Adipocyte (in vitro differentiated cells): ENCODE data around the gene MAF.
A peak's percentile ranks its signal among the peaks of the same experiment; 100 is the strongest.

Source experiments
- DNase-seq: peaks from one replicate; pipeline ENCODE4 v3.0.0-alpha.2; 2015; ENCODE audit warnings: low read depth
- H3K27me3 ChIP-seq: replicated peaks from 2 replicates; pipeline ENCODE4 v1.7.0; 2013; ENCODE audit warnings: mild to moderate bottlenecking, low read length, moderate library complexity; ENCODE audit not compliant: control insufficient read depth, insufficient read depth
- H3K36me3 ChIP-seq: 2 replicates; pipeline ENCODE4 v1.7.0; 2013; ENCODE audit warnings: low read length, mild to moderate bottlenecking, moderate library complexity; ENCODE audit not compliant: control insufficient read depth, insufficient read depth, severe bottlenecking
- H3K4me1 ChIP-seq: 2 replicates; pipeline ENCODE4 v1.7.0; 2013; ENCODE audit warnings: mild to moderate bottlenecking, low read length, moderate library complexity; ENCODE audit not compliant: control insufficient read depth, insufficient read depth
- H3K4me3 ChIP-seq: 2 replicates; pipeline ENCODE4 v1.7.0; 2013; ENCODE audit warnings: mild to moderate bottlenecking, low read length, moderate library complexity
- H3K9ac ChIP-seq: 2 replicates; pipeline ENCODE4 v1.7.0; 2013; ENCODE audit warnings: mild to moderate bottlenecking, low read length, moderate library complexity
- H3K9me3 ChIP-seq: 2 replicates; pipeline ENCODE4 v1.7.0; 2013; ENCODE audit warnings: mild to moderate bottlenecking, low read length, moderate library complexity; ENCODE audit not compliant: control insufficient read depth

Gene MAF

GRCh38 chr16:79560923-79561322, 39.6 kb downstream of the MAF start:
- Histone ChIP-seq H3K4me1 (peaks cover 13% of the 10 kb centered on the region), H3K27me3 (peaks cover 9% of the 10 kb centered on the region), H3K36me3 (no peaks in the 10 kb centered on the region), H3K9ac (no peak overlapping the region), H3K4me3 (peak overlapping the region; percentile 40), H3K9me3 (no peaks in the 10 kb centered on the region)
- DNase-seq, result no peak

- DNase-seq, result no peak
- H3K9ac ChIP-seq, result no peak overlapping the region
- peaks cover 13% of the 10 kb centered on the region for H3K4me1 ChIP-seq
- H3K4me3 ChIP-seq, result peak overlapping the region; percentile 40
- no peaks in the 10 kb centered on the region for H3K9me3 ChIP-seq
- no peaks in the 10 kb centered on the region for H3K36me3 ChIP-seq
- peaks cover 9% of the 10 kb centered on the region for H3K27me3 ChIP-seq
Observed at GRCh38 chr16:79560318-79560717, 40.2 kb downstream of the MAF start.

GRCh38 chr16:79559532-79559931, 41.0 kb downstream of the MAF start:
- no peak for DNase-seq
- H3K36me3 ChIP-seq, result no peaks in the 10 kb centered on the region

GRCh38 chr16:79557421-79557820, 43.1 kb downstream of the MAF start:
- Histone ChIP-seq H3K36me3 (no peaks in the 10 kb centered on the region), H3K4me1 (peaks cover 13% of the 10 kb centered on the region), H3K4me3 (no peak overlapping the region), H3K27me3 (peaks cover 9% of the 10 kb centered on the region), H3K9me3 (no peaks in the 10 kb centered on the region), H3K9ac (no peak overlapping the region)
- DNase-seq, result no peak

More at GRCh38 chr16:79559532-79559931, 41.0 kb downstream of the MAF start:
- Histone ChIP-seq H3K9ac (no peak overlapping the region), H3K4me3 (no peak overlapping the region), H3K27me3 (peaks cover 9% of the 10 kb centered on the region), H3K4me1 (peaks cover 13% of the 10 kb centered on the region), H3K9me3 (no peaks in the 10 kb centered on the region)

GRCh38 chr16:79554912-79555311, 45.6 kb downstream of the MAF start:
- H3K9ac ChIP-seq, result no peak overlapping the region
- peaks cover 21% of the 10 kb centered on the region for H3K27me3 ChIP-seq
- H3K4me3 ChIP-seq, result no peak overlapping the region
- no peak for DNase-seq
- H3K4me1 ChIP-seq, result peaks cover 2% of the 10 kb centered on the region
- no peaks in the 10 kb centered on the region for H3K36me3 ChIP-seq
- no peaks in the 10 kb centered on the region for H3K9me3 ChIP-seq

- no peak overlapping the region for H3K9ac ChIP-seq
- no peaks in the 10 kb centered on the region for H3K4me1 ChIP-seq
- no peak overlapping the region for H3K4me3 ChIP-seq
- H3K27me3 ChIP-seq, result peaks cover 19% of the 10 kb centered on the region
- DNase-seq, result no peak
- H3K36me3 ChIP-seq, result no peaks in the 10 kb centered on the region
- no peaks in the 10 kb centered on the region for H3K9me3 ChIP-seq
Observed at GRCh38 chr16:79550373-79550772, 50.2 kb downstream of the MAF start.

GRCh38 chr16:79547085-79547484, 53.5 kb downstream of the MAF start:
- no peaks in the 10 kb centered on the region for H3K4me1 ChIP-seq
- peaks cover 19% of the 10 kb centered on the region for H3K27me3 ChIP-seq
- DNase-seq, result no peak
- H3K4me3 ChIP-seq, result no peak overlapping the region
- H3K9ac ChIP-seq, result no peak overlapping the region
- H3K9me3 ChIP-seq, result no peaks in the 10 kb centered on the region
- no peaks in the 10 kb centered on the region for H3K36me3 ChIP-seq
